Stimulated activated naive CD8-positive, alpha-beta T cell treated with anti-CD3 and anti-CD28 coated beads, Interleukin-15, Interleukin-2, amounts not matched to agents 100 U/mL and 50 U/mL, for 24 hours (primary cell): Measurements from ENCODE around the gene RAD51B.

ENCODE experiments used
- ATAC-seq: fragments of 150-1000 bp; cut with Tn5 transposase; one replicate; pipeline ENCODE4 v1.10.0; 2021
- DNase-seq: peaks from one replicate; pipeline ENCODE4 v3.0.0; 2021

The RAD51B gene

GRCh38 chr14:68573722-68574121 lies 754.1 kb downstream of the RAD51B start:
- ATAC-seq (no peak), DNase-seq (no peak)

- ATAC-seq (no peak), DNase-seq (no peak)
Measured at GRCh38 chr14:68574461-68574860, 754.9 kb downstream of the RAD51B start.

GRCh38 chr14:68574906-68575305 lies 755.3 kb downstream of the RAD51B start:
- no peak for DNase-seq
- no peak for ATAC-seq

- ATAC-seq, result no peak
- DNase-seq, result no peak
Measured at GRCh38 chr14:68575426-68575825, 755.8 kb downstream of the RAD51B start.

- DNase-seq, result no peak
- ATAC-seq, result no peak
Measured at GRCh38 chr14:68576031-68576430, 756.5 kb downstream of the RAD51B start.

GRCh38 chr14:68576496-68577244 lies 757.1 kb downstream of the RAD51B start:
- no peak for ATAC-seq
- DNase-seq, result no peak

- no peak for ATAC-seq
- DNase-seq, result no peak
Measured at GRCh38 chr14:68577802-68578541, 758.4 kb downstream of the RAD51B start.

- ATAC-seq, result no peak
Measured at GRCh38 chr14:68578597-68578996, 759.0 kb downstream of the RAD51B start.

GRCh38 chr14:68580096-68580645 lies 760.6 kb downstream of the RAD51B start:
- no peak for ATAC-seq
- no peak for DNase-seq

More at GRCh38 chr14:68578597-68578996, 759.0 kb downstream of the RAD51B start:
- no peak for DNase-seq

GRCh38 chr14:68580671-68581070 lies 761.1 kb downstream of the RAD51B start:
- DNase-seq, result no peak
- ATAC-seq, result no peak

- ATAC-seq (no peak), DNase-seq (no peak)
Measured at GRCh38 chr14:68583548-68584280, 764.1 kb downstream of the RAD51B start.

GRCh38 chr14:68584786-68585185 lies 765.2 kb downstream of the RAD51B start:
- DNase-seq, result no peak
- ATAC-seq, result no peak

GRCh38 chr14:68585690-68586089 lies 766.1 kb downstream of the RAD51B start:
- DNase-seq (no peak), ATAC-seq (no peak)

- DNase-seq (no peak), ATAC-seq (no peak)
Measured at GRCh38 chr14:68586896-68587751, 767.5 kb downstream of the RAD51B start.

- ATAC-seq (no peak), DNase-seq (no peak)
Measured at GRCh38 chr14:68587931-68588330, 768.4 kb downstream of the RAD51B start.

GRCh38 chr14:68589447-68590200 lies 770.0 kb downstream of the RAD51B start:
- DNase-seq (no peak), ATAC-seq (no peak)

GRCh38 chr14:68590201-68590522 lies 770.6 kb downstream of the RAD51B start:
- DNase-seq, result no peak
- no peak for ATAC-seq

GRCh38 chr14:68591786-68592185 lies 772.2 kb downstream of the RAD51B start:
- ATAC-seq (no peak), DNase-seq (no peak)

GRCh38 chr14:68592948-68593556 lies 773.5 kb downstream of the RAD51B start:
- no peak for ATAC-seq

GRCh38 chr14:68593806-68594536 lies 774.4 kb downstream of the RAD51B start:
- DNase-seq (peak; percentile 13), ATAC-seq (peak; percentile 12)

More at GRCh38 chr14:68592948-68593556, 773.5 kb downstream of the RAD51B start:
- no peak for DNase-seq
